Mucosa of rectum (tissue), 2 donors: ENCODE measurements around the gene KDM4B.

Experiments used
- H3K27ac ChIP-seq, 2 donors: one replicate each; pipeline ENCODE4 v1.7.0; 2013; ENCODE audit warnings: inconsistent platforms in 2 of 2, low read depth in 2 of 2, low read length in 2 of 2
- H3K27me3 ChIP-seq, 2 donors: one replicate each; pipeline ENCODE4 v1.7.0; 2013; ENCODE audit warnings: low read length in 2 of 2; ENCODE audit not compliant: control insufficient read depth in 2 of 2, insufficient read depth in 2 of 2
- H3K36me3 ChIP-seq, 2 donors: one replicate each; pipeline ENCODE4 v1.7.0; 2013; ENCODE audit warnings: low read length in 2 of 2; ENCODE audit not compliant: control insufficient read depth in 2 of 2, insufficient read depth in 2 of 2
- H3K4me1 ChIP-seq, 2 donors: one replicate each; pipeline ENCODE4 v1.7.0; 2013; ENCODE audit warnings: low read length in 2 of 2, mild to moderate bottlenecking in 1 of 2; ENCODE audit not compliant: control insufficient read depth in 2 of 2, insufficient read depth in 2 of 2
- H3K4me3 ChIP-seq, 2 donors: one replicate each; pipeline ENCODE4 v1.7.0; 2013; ENCODE audit warnings: low read length in 2 of 2
- H3K9ac ChIP-seq, 2 donors: one replicate each; pipeline ENCODE4 v1.7.0; 2013; ENCODE audit warnings: low read length in 2 of 2, low read depth in 1 of 2, mild to moderate bottlenecking in 1 of 2
- H3K9me3 ChIP-seq, 2 donors: one replicate each; pipeline ENCODE4 v1.7.0; 2013; ENCODE audit warnings: low read length in 2 of 2; ENCODE audit not compliant: control insufficient read depth in 2 of 2
- donor health status: healthy.
- donor health status: Normal muscosa, but diverticular disease.

Gene KDM4B

DNA sequence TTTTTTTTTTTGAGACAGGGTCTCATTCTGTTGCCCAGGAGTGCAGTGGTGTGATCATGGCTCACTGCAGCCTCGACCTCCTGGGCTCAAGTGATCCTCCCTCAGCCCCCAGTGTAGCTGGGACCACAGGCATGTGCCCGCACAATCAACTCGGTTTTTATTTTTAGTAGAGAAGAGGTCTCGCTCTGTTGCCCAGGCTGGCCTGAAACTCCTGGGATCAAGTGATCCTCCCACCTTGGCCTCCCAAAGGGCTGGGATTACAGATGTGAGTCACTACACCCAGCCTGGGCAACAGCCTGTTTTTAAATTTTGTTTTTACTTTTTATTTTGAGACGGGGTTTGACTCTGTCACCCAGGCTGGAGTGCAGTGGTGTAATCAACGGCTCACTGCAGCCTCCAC, 2.3 kb upstream of the KDM4B start:
- Histone ChIP-seq H3K9me3 (no peaks in the 10 kb centered on the region), H3K36me3 (no peaks in the 10 kb centered on the region), H3K27me3 (no peaks in the 10 kb centered on the region), H3K4me3 (no peak overlapping the region), H3K4me1 (peaks cover 24% of the 10 kb centered on the region in 2 donors), H3K27ac (no peak overlapping the region), H3K9ac (no peak overlapping the region)

DNA sequence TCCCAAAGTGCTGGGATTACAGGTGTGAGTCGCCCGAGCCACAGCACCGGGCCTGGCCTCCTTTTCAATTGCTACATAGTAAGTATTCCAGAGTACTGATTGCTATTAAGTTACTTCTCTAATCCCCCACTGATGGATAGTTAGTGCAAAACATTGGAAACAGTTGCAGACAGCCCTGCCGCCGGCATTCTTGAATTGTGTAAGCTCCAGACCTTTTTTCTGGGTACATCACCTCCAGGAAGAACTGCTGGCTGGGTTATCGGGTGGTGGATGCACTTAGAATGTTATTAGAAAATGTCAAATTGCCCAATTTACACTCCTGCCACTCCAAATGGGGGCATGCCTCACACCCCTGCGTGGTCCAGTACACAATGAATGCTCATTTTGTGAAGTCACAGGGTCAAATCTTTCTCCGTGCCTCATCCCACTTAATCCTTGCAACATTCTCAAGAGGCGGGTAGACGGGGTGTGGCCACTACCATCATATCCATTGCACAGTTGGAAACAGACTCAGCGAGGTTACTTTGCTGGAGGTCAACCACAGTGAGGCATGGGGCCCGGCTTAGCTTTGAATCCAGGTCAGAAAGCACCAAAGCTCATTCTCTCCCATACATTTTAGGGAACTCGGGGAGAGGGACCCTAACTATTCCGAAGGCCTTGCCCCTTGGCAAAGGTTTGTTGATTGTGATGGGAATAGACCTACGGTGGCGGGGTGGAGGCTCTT, 1.0 kb upstream of the KDM4B start:
- H3K4me3 ChIP-seq = peak overlapping the region; percentile 63 to 82
- no peaks in the 10 kb centered on the region for H3K36me3 ChIP-seq
- H3K27me3 ChIP-seq = no peaks in the 10 kb centered on the region
- H3K9ac ChIP-seq = peak overlapping the region; percentile 61 to 62
- no peaks in the 10 kb centered on the region for H3K9me3 ChIP-seq
- peaks cover 25 to 29% of the 10 kb centered on the region in 2 donors for H3K4me1 ChIP-seq
- H3K27ac ChIP-seq = peak overlapping the region; percentile 52 to 68

DNA sequence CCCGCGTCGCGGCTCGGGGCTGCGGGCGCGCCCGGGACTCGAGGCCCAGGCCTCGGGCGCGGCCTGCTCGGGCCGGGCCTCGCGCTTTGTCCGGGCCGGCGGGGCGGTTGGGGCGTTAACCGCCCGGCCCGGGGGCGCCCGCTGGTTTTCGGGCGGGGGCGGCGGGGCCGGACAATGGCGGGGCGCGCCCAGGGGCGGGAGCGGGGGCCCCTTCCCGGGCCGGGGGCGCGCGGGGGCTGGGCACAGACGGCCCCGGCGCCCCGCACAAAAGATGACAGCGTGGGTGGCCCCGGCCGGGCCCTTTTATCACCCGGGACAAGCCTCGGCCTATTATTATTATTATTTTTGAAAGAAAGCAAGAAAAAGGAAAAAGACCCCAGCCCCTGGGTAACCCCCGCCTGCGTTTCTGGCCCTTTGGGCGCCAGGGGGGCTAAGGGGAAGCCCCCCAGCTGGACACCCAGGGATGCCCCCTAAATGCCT, 419 bp downstream of the KDM4B start:
- H3K9me3 ChIP-seq = no peaks in the 10 kb centered on the region
- no peak overlapping the region for H3K27ac ChIP-seq
- H3K36me3 ChIP-seq = no peaks in the 10 kb centered on the region
- H3K4me1 ChIP-seq = peaks cover 25 to 29% of the 10 kb centered on the region in 2 donors
- no peaks in the 10 kb centered on the region for H3K27me3 ChIP-seq
- peak overlapping the region; percentile 56 to 67 for H3K4me3 ChIP-seq
- H3K9ac ChIP-seq = peak overlapping the region; percentile 56 to 68

DNA sequence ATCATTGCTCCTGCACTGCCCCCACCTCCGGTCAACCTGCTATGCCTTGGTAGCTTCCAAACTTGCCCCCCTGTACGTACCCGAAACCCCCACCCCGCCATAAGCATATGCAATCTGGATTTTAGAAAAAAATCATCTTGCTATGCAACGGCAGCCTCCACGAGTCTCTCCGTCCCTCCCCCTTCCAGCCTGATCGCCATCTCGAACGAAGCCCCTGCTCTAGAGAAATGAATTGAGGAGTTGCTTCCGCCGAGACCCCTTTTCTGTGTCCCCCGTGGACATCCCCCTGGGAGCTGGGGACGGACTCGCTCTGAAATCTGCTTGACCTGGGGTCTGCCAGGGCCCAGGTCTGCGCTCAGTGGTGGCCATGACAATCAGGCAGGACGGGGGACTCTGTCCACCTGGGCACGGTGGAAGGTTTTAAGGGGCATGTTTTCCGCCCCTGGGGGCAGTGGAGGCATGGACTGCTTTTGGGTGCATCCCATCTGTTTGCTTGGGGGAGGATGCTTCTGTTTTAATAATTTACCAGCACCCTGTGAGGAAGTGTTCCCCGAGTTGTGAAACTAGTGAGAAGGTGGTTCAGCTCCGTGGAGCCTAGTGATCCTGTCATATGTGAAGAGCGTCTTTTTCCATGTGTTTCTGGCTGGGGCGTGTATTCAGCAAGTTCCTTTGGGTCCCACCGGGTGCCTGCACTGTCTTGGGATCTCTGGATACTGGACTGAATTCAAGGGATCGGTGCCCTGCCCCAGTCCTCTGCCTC, 1.0 kb downstream of the KDM4B start:
- H3K27ac ChIP-seq = peak overlapping the region in 1 of 2 donors; percentile 40
- no peaks in the 10 kb centered on the region for H3K27me3 ChIP-seq
- peak overlapping the region; percentile 56 to 68 for H3K9ac ChIP-seq
- peaks cover 25 to 29% of the 10 kb centered on the region in 2 donors for H3K4me1 ChIP-seq
- H3K9me3 ChIP-seq = no peaks in the 10 kb centered on the region
- no peaks in the 10 kb centered on the region for H3K36me3 ChIP-seq
- H3K4me3 ChIP-seq = peak overlapping the region; percentile 56 to 67

DNA sequence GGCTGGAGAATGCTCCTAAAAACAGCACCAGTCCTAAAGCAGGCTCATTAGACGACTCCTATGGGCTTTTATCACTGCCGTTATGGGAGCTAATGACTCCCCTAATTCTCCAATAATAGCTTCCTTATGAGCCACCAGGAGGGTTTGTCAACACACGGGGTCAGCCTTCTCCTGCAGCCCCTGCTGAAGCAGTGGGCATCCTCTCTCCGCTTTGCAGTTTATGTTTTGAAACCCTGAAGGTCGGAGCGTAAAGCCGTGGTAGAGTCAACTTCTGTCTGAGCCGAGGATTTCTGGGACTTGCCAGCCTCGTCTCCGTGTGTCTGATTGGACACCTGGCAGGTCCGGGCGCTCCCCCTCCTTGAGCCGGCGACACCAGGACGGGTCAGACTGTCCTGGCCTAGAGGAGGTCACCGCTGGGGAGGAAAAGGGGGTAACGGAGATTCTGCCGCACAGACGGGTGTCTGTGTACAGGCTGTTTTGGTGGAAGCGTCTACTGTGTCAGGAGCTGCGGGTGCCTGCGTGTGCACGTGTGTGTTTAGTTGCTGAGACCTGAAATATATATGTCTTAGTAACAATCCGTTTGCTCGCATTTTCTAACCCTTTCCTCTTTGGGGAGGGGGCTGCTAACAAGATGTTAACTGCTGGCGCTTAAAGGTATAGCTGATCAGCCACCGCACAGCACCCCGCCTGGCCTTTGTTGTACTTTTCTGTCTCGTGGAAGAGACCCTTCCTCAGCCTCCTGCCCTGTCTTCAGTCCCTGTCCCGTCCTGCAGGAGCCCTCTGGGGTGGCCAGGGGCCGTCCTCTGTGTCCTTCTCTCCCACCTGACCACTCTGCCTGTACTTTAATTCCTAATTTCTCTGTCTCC, 1.9 kb downstream of the KDM4B start:
- H3K4me3 ChIP-seq = peak overlapping the region; percentile 56 to 67
- no peaks in the 10 kb centered on the region for H3K27me3 ChIP-seq
- peak overlapping the region; percentile 35 to 68 for H3K9ac ChIP-seq
- H3K4me1 ChIP-seq = peaks cover 25 to 29% of the 10 kb centered on the region in 2 donors
- no peaks in the 10 kb centered on the region for H3K9me3 ChIP-seq
- H3K27ac ChIP-seq = peak overlapping the region in 1 of 2 donors; percentile 40
- no peaks in the 10 kb centered on the region for H3K36me3 ChIP-seq

DNA sequence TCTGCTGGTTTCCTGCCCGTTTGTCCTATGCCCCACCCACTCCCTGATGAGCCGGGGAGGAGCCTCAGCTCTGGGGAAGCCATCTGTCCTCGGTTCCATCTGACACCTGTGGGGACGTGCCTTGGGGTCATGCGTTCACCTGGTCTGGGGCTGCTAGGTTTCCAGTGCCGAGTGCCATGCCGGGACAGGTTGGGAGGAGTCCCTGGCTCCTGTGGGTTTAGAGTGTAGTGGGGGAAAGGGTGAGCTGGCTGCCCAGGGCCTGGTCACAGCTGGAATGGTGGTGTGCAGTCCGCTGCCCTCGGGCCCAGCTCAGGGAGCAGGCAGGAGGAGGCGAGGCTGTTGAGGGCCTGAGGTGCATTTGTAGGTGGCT, 2.5 kb downstream of the KDM4B start:
- peak overlapping the region in 1 of 2 donors; percentile 68 for H3K9ac ChIP-seq
- peaks cover 25 to 29% of the 10 kb centered on the region in 2 donors for H3K4me1 ChIP-seq

DNA sequence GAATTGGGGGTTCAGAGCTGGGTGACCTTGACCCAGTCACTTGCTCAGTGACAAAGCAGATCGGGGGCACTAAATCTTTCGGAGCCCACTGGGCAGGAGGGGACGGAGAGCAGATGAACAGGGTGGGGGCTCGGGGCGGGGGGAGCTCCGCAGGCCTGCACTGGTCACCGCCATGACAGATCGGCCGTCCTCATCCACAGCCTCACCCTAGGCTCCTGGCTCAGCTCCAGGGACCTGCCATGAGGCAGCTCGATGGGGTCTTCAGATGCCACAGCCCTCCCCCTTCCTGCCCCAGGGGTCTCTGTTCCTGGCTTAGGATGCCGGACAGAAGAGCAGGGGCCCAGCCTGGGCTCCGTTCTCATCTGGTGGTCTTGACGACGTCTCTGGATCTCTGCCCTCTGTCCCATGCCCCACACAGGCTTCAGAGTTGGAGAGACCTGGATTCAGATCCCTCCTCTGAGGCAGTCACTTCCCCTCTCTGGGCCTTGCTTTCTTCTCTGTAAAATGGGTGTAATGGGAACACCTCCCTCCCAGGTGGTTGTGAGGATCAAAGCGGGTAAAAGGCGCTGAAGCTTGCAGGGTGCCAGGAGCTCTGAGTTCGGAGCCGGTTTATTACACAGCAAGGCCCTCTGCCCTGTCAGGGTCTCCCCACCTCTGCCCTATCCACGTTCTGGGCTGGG, 3.0 kb downstream of the KDM4B start:
- peak overlapping the region; percentile 56 to 67 for H3K4me3 ChIP-seq
- no peaks in the 10 kb centered on the region for H3K36me3 ChIP-seq
- peaks cover 25 to 29% of the 10 kb centered on the region in 2 donors for H3K4me1 ChIP-seq
- no peaks in the 10 kb centered on the region for H3K9me3 ChIP-seq
- no peaks in the 10 kb centered on the region for H3K27me3 ChIP-seq
- peak overlapping the region; percentile 11 to 41 for H3K27ac ChIP-seq
- H3K9ac ChIP-seq = no peak overlapping the region

More for the DNA sequence above, 2.5 kb downstream of the KDM4B start:
- peak overlapping the region; percentile 56 to 67 for H3K4me3 ChIP-seq
- peak overlapping the region; percentile 11 to 41 for H3K27ac ChIP-seq
- no peaks in the 10 kb centered on the region for H3K27me3 ChIP-seq
- no peaks in the 10 kb centered on the region for H3K9me3 ChIP-seq
- H3K36me3 ChIP-seq = no peaks in the 10 kb centered on the region

DNA sequence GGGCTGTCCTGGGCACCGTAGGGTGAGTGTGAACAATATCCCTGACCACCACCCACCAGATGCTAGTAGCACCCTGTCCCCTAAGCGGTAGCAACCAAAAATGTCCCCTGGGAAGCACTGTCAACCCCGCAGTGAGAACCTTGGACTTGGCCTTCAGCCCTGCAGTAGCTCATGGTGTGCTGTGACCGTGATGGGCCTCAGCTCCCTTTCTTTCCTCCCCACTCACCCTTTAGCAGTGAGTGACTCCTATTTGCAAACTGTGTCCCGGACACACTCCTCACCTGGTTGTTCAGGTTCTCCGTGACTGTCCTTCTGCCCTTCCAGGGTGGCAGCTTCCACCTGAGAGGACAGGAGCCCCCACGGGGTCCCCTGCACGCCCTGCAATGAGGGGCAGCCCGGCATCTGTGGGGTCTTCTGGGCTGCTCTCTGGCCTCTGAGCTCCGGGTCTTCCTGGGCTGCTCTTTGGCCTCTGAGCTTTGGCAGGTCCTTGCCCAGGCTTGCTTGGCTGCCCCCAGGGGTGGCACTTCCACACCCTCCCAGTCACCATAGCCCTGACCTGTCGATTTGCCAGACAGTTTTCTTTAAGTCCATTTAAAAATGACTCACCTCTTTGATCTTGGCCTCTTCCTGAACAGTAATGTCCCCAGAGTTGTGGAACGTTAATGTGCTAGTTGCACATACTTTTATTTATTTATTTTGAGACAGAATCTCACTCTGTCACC, 3.8 kb downstream of the KDM4B start:
- no peak overlapping the region for H3K4me3 ChIP-seq
- H3K27ac ChIP-seq = no peak overlapping the region
- H3K27me3 ChIP-seq = no peaks in the 10 kb centered on the region
- H3K36me3 ChIP-seq = peaks cover under 1 to 5% of the 10 kb centered on the region in 2 donors
- H3K9ac ChIP-seq = no peak overlapping the region
- peaks cover 29 to 31% of the 10 kb centered on the region in 2 donors for H3K4me1 ChIP-seq
- H3K9me3 ChIP-seq = no peaks in the 10 kb centered on the region

DNA sequence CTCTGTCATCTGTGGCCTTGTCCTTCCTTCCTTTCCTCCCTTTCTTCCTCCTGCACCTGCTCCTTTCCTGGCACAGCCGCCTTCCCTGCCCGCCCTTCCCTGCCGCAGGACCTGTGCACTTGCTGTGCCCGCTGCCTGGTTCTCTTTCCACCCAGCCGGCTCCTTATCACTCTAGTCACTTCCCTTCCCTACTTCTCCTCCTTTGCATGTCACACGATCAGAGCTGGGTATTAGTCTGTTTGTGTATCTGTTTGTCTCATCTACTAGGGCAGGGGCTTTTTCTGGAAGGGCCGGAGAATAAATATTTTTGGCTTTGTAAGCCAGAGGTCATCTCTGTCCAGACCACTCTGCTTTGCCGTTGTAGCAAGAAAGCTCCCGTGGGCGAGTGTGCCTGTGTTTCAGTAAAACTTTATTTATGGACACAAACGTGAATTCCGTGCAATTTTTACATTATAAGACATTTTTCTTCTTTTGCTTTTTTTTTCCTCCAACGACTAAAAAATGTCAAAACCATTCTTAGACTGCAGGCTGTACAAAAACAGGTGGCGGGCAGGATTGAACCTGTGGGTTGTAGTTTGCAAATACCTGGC, 6.1 kb downstream of the KDM4B start:
- Histone ChIP-seq H3K9ac (no peak overlapping the region), H3K4me3 (no peak overlapping the region), H3K36me3 (peaks cover 5% of the 10 kb centered on the region in 2 donors), H3K27me3 (no peaks in the 10 kb centered on the region), H3K27ac (no peak overlapping the region), H3K4me1 (peaks cover 21 to 23% of the 10 kb centered on the region in 2 donors), H3K9me3 (no peaks in the 10 kb centered on the region)
